Kidney epithelial cell (primary cell): Measurements from ENCODE around the gene CPT1C. TPM values are rescaled to one million over a fixed set of nuclear protein-coding genes. Genes with fewer than 3 reads are reported as not detected.

Experiments used
- DNase-seq: peaks from one replicate; pipeline ENCODE4 v3.0.0-alpha.2; 2010; ENCODE audit warnings: low read depth
- H3K27me3 ChIP-seq: 2 replicates; pipeline ENCODE4 v1.6.0; 2011; ENCODE audit warnings: low read length; ENCODE audit not compliant: control insufficient read depth, insufficient read depth
- H3K36me3 ChIP-seq: 2 replicates; pipeline ENCODE4 v1.5.1; 2011; ENCODE audit warnings: low read length; ENCODE audit not compliant: control insufficient read depth, insufficient read depth
- H3K4me3 ChIP-seq: 2 replicates; pipeline ENCODE4 v1.5.1; 2011; ENCODE audit warnings: low read depth, mild to moderate bottlenecking, control low read depth, low read length
- CTCF ChIP-seq: IDR thresholded peaks from 2 replicates; pipeline ENCODE4 v1.5.1; 2011; ENCODE audit warnings: mild to moderate bottlenecking, moderate library complexity, low read length, control low read depth, inconsistent platforms; ENCODE audit not compliant: insufficient read depth, poor library complexity, severe bottlenecking
- total RNA-seq: library from RNA; depleted of rRNA; stranded (reverse); fragments of >200 nt; gene quantifications from 2 replicates; pipeline ENCODE4 v1.2.3, GENCODE V29; 2015

The CPT1C gene
- total RNA-seq, 1 donor from 2014 or later, result 3.4 TPM

- no peak for DNase-seq
- H3K27me3 ChIP-seq, result peaks cover 10% of the 10 kb centered on the region
- H3K4me3 ChIP-seq, result no peak overlapping the region
Measured at GRCh38 chr19:49699364-49699763, 8.4 kb downstream of the CPT1C start.

GRCh38 chr19:49700563-49700962, 9.6 kb downstream of the CPT1C start:
- TF ChIP-seq CTCF, result no peak
- Histone ChIP-seq H3K36me3 (no peaks in the 10 kb centered on the region), H3K27me3 (peaks cover 10% of the 10 kb centered on the region), H3K4me3 (no peak overlapping the region)
- no peak for DNase-seq

More at GRCh38 chr19:49699364-49699763, 8.4 kb downstream of the CPT1C start:
- TF ChIP-seq CTCF, result no peak
- H3K36me3 ChIP-seq, result no peaks in the 10 kb centered on the region

GRCh38 chr19:49701271-49701786, 10.4 kb downstream of the CPT1C start:
- Histone ChIP-seq H3K4me3 (no peak overlapping the region), H3K36me3 (no peaks in the 10 kb centered on the region), H3K27me3 (peaks cover 10% of the 10 kb centered on the region)
- no peak for DNase-seq
- no peak for TF ChIP-seq CTCF

- Histone ChIP-seq H3K36me3 (no peaks in the 10 kb centered on the region), H3K4me3 (no peak overlapping the region), H3K27me3 (peaks cover 10% of the 10 kb centered on the region)
- no peak for TF ChIP-seq CTCF
- no peak for DNase-seq
Measured at GRCh38 chr19:49704888-49705642, 14.1 kb downstream of the CPT1C start.

GRCh38 chr19:49705919-49706318, 15.0 kb downstream of the CPT1C start:
- Histone ChIP-seq H3K4me3 (no peak overlapping the region), H3K27me3 (peaks cover 6% of the 10 kb centered on the region), H3K36me3 (no peaks in the 10 kb centered on the region)
- DNase-seq, result no peak
- no peak for TF ChIP-seq CTCF
